Activated CD4-positive, alpha-beta memory T cell treated with anti-CD3 and anti-CD28 coated beads for 36 hours (primary cell): ENCODE measurements around the gene BPI. TPM values are rescaled to one million over a fixed set of nuclear protein-coding genes. Genes with fewer than 3 reads are reported as not detected.
"Not testable (repeated sequence)": the region's sequence is repeated elsewhere in the genome, so short reads cannot be mapped to it uniquely, and the experiment has no call there.

Source experiments
- CTCF ChIA-PET: fragments of 350-600 bp; sonication (Branson Sonifier 250); formaldehyde crosslinking; loops from one replicate; lab custom pipeline; 2021; ENCODE audit warnings: antibody characterized with exemption, inconsistent platforms; lab: Charles Lee
- POLR2A ChIA-PET: fragments of 350-600 bp; sonication (Branson Sonifier 250); formaldehyde crosslinking; loops from one replicate; lab custom pipeline; 2021; ENCODE audit warnings: antibody characterized with exemption; lab: Charles Lee
- DNase-seq: peaks from one replicate; pipeline ENCODE4 v3.0.0-alpha.2; 2020
- H3K27ac Mint-ChIP-seq: one replicate; pipeline ENCODE4 v1.8.0; 2021; ENCODE audit warnings: mixed read lengths
- H3K27me3 Mint-ChIP-seq: one replicate; pipeline ENCODE4 v1.8.0; 2021; ENCODE audit warnings: mixed read lengths
- H3K36me3 Mint-ChIP-seq: one replicate; pipeline ENCODE4 v1.8.0; 2021; ENCODE audit warnings: mixed read lengths
- H3K4me1 Mint-ChIP-seq: one replicate; pipeline ENCODE4 v1.8.0; 2021; ENCODE audit warnings: low read depth, mixed read lengths
- H3K4me3 Mint-ChIP-seq: one replicate; pipeline ENCODE4 v1.8.0; 2021; ENCODE audit warnings: mild to moderate bottlenecking, mixed read lengths
- H3K9me3 Mint-ChIP-seq: one replicate; pipeline ENCODE4 v1.8.0; 2021; ENCODE audit warnings: mixed read lengths
- intact Hi-C: fragments of 100-400 bp; cut with micrococcal nuclease; formaldehyde crosslinking; loops from one replicate; pipeline ENCODE4 v1.15.1; 2023
- total RNA-seq, 2 experiments: library from RNA; stranded (reverse); gene quantifications; one replicate each; pipeline ENCODE4 v1.2.3, GENCODE V29; 2021

The BPI gene
- total RNA-seq, 2 experiments from 2014 or later: not detected

GRCh38 chr20:38311091-38311490 lies 7.1 kb downstream of the BPI start:
- no peak overlapping the region for H3K4me3 Mint-ChIP-seq
- CTCF ChIA-PET: no interaction called here

DNA sequence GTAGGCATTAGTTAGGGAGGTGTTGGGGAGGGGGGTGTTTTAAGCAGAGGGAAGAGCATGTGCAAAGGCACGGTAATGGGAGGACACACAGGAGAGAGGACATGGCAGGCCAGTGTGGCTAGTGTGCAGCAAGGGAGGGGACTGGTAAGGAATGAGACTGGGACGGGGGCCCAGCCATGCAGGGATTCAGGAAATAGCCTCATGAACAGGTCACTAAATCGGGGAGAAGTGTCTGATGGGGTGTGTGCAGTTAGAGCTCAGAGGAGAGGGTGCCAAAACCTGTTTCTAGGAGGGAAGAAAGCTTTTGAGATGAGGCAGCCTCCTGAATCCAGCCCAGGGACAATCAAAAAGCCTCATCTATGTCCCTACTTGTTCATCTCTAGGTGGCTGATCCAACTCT lies 7.5 kb downstream of the BPI start:
- Mint-ChIP-seq H3K27ac (no peak overlapping the region), H3K4me3 (no peak overlapping the region), H3K9me3 (no peaks in the 10 kb centered on the region), H3K36me3 (no peaks in the 10 kb centered on the region), H3K4me1 (no peaks in the 10 kb centered on the region), H3K27me3 (peaks cover 18% of the 10 kb centered on the region)
- CTCF ChIA-PET: no interaction called here
- POLR2A ChIA-PET: no interaction called here
- intact Hi-C loops: no loop called here
- DNase-seq: no peak

More at GRCh38 chr20:38311091-38311490, 7.1 kb downstream of the BPI start:
- H3K36me3 Mint-ChIP-seq: no peaks in the 10 kb centered on the region
- intact Hi-C loops: no loop called here
- no peaks in the 10 kb centered on the region for H3K9me3 Mint-ChIP-seq
- no peak overlapping the region for H3K27ac Mint-ChIP-seq
- DNase-seq: no peak
- peaks cover 20% of the 10 kb centered on the region for H3K27me3 Mint-ChIP-seq
- H3K4me1 Mint-ChIP-seq: no peaks in the 10 kb centered on the region
- POLR2A ChIA-PET: no interaction called here

GRCh38 chr20:38313676-38314075 lies 9.7 kb downstream of the BPI start:
- Mint-ChIP-seq H3K4me3 (no peak overlapping the region), H3K4me1 (no peaks in the 10 kb centered on the region), H3K36me3 (no peaks in the 10 kb centered on the region), H3K9me3 (no peaks in the 10 kb centered on the region), H3K27me3 (peaks cover 17% of the 10 kb centered on the region), H3K27ac (no peak overlapping the region)
- intact Hi-C loops: no loop called here
- CTCF ChIA-PET: no interaction called here
- POLR2A ChIA-PET: no interaction called here
- DNase-seq: no peak

DNA sequence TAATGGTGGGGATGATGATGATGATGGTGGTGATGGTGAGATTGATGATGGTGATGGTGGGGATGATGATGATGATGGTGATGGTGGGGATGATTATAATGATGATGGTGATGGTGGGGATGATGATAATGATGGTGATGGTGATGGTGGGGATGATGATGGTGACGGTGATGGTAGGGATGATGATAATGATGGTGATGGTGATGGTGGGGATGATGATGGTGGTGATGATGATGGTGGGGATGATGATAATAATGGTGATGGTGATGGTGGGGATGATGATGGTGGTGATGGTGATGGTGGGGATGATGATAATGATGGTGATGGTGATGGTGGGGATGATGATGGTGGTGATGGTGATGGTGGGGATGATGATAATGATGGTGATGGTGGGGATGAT lies 10.4 kb downstream of the BPI start:
- intact Hi-C loops, CTCF ChIA-PET, POLR2A ChIA-PET: not testable (repeated sequence)

DNA sequence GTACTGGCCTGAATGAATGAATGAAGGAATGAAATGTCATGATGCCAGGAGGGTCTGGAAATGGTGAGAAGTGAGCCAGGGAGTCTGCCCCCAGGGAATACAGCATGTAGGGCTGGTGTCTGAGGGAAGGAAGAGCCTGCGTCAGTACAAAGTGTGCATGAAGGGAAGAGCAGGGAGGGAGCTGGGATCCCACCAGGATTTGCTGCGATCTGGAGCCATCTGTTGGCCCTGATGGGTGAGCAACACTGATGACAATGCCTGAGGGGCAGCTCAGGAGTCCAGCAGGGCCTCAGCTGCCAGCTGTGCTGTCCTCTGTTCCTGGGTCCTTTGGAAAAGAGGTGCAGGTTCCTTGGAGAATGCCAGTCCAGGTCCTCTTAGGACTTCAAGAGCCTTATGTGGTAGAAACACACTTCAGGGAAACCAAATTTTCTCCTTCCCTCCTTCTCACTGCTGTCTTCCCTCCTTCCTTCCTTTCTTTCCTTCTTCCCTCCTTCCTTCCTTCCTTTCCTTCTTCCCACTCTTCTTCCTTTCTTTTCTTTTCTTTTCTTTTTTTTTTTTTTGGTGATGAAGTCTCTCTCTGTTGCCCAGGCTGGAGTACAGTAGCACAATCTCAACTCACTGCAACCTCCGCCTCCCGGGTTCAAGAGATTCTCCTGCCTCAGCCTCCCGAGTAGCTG lies 11.5 kb downstream of the BPI start:
- intact Hi-C loops: no loop called here
- Mint-ChIP-seq H3K27ac (no peak overlapping the region), H3K4me1 (no peaks in the 10 kb centered on the region), H3K4me3 (no peak overlapping the region), H3K36me3 (no peaks in the 10 kb centered on the region), H3K27me3 (peaks cover 21% of the 10 kb centered on the region), H3K9me3 (no peaks in the 10 kb centered on the region)
- ChIA-PET CTCF (interaction anchor here (1.6 kb wide), 1 partner anchor 242 kb away, joined by 4 read pairs; no protein-coding TSS in a partner anchor), POLR2A (no interaction called here)
- no peak for DNase-seq

More for the DNA sequence above, 10.4 kb downstream of the BPI start:
- H3K36me3 Mint-ChIP-seq, H3K27ac Mint-ChIP-seq, H3K9me3 Mint-ChIP-seq, H3K4me1 Mint-ChIP-seq, H3K4me3 Mint-ChIP-seq, DNase-seq: not testable (repeated sequence)
- peaks cover 19% of the 10 kb centered on the region for H3K27me3 Mint-ChIP-seq

- peaks cover 15% of the 10 kb centered on the region for H3K27me3 Mint-ChIP-seq
- H3K4me3 Mint-ChIP-seq: no peak overlapping the region
- DNase-seq: no peak
- intact Hi-C loops: no loop called here
- no peaks in the 10 kb centered on the region for H3K4me1 Mint-ChIP-seq
- no peaks in the 10 kb centered on the region for H3K36me3 Mint-ChIP-seq
- no peaks in the 10 kb centered on the region for H3K9me3 Mint-ChIP-seq
- no peak overlapping the region for H3K27ac Mint-ChIP-seq
- POLR2A ChIA-PET: no interaction called here
- CTCF ChIA-PET: interaction anchor here (1.6 kb wide), 1 partner anchor 243 kb away, joined by 4 read pairs; no protein-coding TSS in a partner anchor
These were observed 12.4 kb downstream of the BPI start for GRCh38 chr20:38316341-38316740.

DNA sequence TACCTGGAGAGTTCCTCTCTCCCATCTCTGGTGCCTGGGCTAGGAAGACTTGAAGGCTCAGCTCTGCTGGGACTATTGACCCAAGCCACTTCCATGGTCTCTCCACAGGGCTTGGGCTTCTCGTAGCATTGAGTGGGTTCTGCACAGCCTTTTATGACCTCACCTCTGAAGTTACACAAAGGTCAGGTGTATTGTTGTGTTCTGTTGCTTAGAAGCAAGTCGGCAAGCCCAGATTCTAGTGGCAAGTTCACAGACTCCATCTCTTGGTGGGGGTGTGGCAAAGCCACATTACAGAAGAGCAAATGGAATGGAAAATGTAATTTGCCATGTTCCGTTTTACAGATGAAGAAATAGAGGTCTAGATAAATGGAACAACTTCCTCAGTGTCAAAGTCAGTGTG lies 13.5 kb downstream of the BPI start:
- intact Hi-C loops: no loop called here
- Mint-ChIP-seq H3K27ac (no peak overlapping the region), H3K9me3 (no peaks in the 10 kb centered on the region), H3K27me3 (peaks cover 17% of the 10 kb centered on the region), H3K4me1 (no peaks in the 10 kb centered on the region), H3K4me3 (no peak overlapping the region), H3K36me3 (no peaks in the 10 kb centered on the region)
- ChIA-PET CTCF (interaction anchor here (1.6 kb wide), 1 partner anchor 244 kb away, joined by 4 read pairs; no protein-coding TSS in a partner anchor), POLR2A (no interaction called here)
- DNase-seq: no peak

GRCh38 chr20:38320221-38320620 lies 16.3 kb downstream of the BPI start:
- ChIA-PET POLR2A (no interaction called here), CTCF (interaction anchor here (0.6 kb wide), 1 partner anchor 94 kb away, joined by 3 read pairs; no protein-coding TSS in a partner anchor)

GRCh38 chr20:38321959-38322598 lies 18.1 kb downstream of the BPI start:
- Mint-ChIP-seq H3K27me3 (peaks cover 21% of the 10 kb centered on the region), H3K4me3 (no peak overlapping the region), H3K9me3 (no peaks in the 10 kb centered on the region), H3K4me1 (no peaks in the 10 kb centered on the region), H3K36me3 (no peaks in the 10 kb centered on the region), H3K27ac (no peak overlapping the region)
- intact Hi-C loops: no loop called here
- ChIA-PET POLR2A (no interaction called here), CTCF (interaction anchor here (0.7 to 1.0 kb wide), 2 partner anchors 101 to 260 kb away, joined by 3 read pairs; no protein-coding TSS in a partner anchor)
- DNase-seq: peak; percentile 13

More at GRCh38 chr20:38320221-38320620, 16.3 kb downstream of the BPI start:
- Mint-ChIP-seq H3K27ac (no peak overlapping the region), H3K4me3 (no peak overlapping the region), H3K27me3 (peaks cover 23% of the 10 kb centered on the region), H3K9me3 (no peaks in the 10 kb centered on the region), H3K4me1 (no peaks in the 10 kb centered on the region), H3K36me3 (no peaks in the 10 kb centered on the region)
- intact Hi-C loops: no loop called here
- DNase-seq: no peak

GRCh38 chr20:38324159-38324558 lies 20.2 kb downstream of the BPI start:
- H3K4me3 Mint-ChIP-seq: no peak overlapping the region
- POLR2A ChIA-PET: no interaction called here
- CTCF ChIA-PET: interaction anchor here (0.9 kb wide), 1 partner anchor 43 kb away, joined by 3 read pairs; no protein-coding TSS in a partner anchor

DNA sequence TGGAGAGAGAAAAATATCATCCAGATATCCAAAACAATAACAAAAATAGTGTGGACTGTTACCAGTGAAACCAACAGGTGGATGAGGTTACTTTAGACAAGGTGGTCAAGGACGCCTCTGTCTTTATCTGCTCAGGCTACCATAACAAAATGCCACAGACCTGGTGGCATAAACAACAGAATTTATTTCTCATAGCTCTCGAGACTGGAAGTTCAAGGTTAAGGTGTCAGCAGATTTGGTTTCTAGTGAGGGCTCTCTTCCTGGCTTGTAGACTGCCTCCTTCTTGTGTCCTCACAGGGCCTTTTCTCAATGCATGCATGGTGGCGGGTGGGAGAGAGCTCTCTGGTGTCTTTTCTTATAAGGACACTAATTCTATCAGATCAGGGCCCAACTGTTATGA lies 21.2 kb downstream of the BPI start:
- H3K36me3 Mint-ChIP-seq: no peaks in the 10 kb centered on the region
- peaks cover 16% of the 10 kb centered on the region for H3K27me3 Mint-ChIP-seq
- intact Hi-C loops: no loop called here
- no peak for DNase-seq
- no peaks in the 10 kb centered on the region for H3K9me3 Mint-ChIP-seq
- no peak overlapping the region for H3K4me3 Mint-ChIP-seq
- no peak overlapping the region for H3K27ac Mint-ChIP-seq
- ChIA-PET POLR2A (no interaction called here), CTCF (interaction anchor here (0.9 kb wide), 1 partner anchor 44 kb away, joined by 3 read pairs; no protein-coding TSS in a partner anchor)
- H3K4me1 Mint-ChIP-seq: no peaks in the 10 kb centered on the region

More at GRCh38 chr20:38324159-38324558, 20.2 kb downstream of the BPI start:
- Mint-ChIP-seq H3K36me3 (no peaks in the 10 kb centered on the region), H3K27ac (no peak overlapping the region), H3K4me1 (no peaks in the 10 kb centered on the region), H3K9me3 (no peaks in the 10 kb centered on the region), H3K27me3 (peaks cover 19% of the 10 kb centered on the region)
- DNase-seq: no peak
- intact Hi-C loops: no loop called here

- no peak for DNase-seq
- no peaks in the 10 kb centered on the region for H3K9me3 Mint-ChIP-seq
- H3K4me1 Mint-ChIP-seq: no peaks in the 10 kb centered on the region
- H3K4me3 Mint-ChIP-seq: no peak overlapping the region
- CTCF ChIA-PET: no interaction called here
- POLR2A ChIA-PET: no interaction called here
- intact Hi-C loops: no loop called here
- H3K27me3 Mint-ChIP-seq: peaks cover 15% of the 10 kb centered on the region
- H3K36me3 Mint-ChIP-seq: no peaks in the 10 kb centered on the region
- no peak overlapping the region for H3K27ac Mint-ChIP-seq
These were observed 21.9 kb downstream of the BPI start for GRCh38 chr20:38325905-38326304.
